ENCODE data around the gene COL4A2. TPM values are rescaled to one million over a fixed set of nuclear protein-coding genes. Genes with fewer than 3 reads are reported as not detected.

Gene COL4A2
- total and polyA plus RNA-seq, 9 donors, result 59.5 to 171 (median 136) TPM

- Histone ChIP-seq H3K36me3 (no peaks in the 10 kb centered on the region), H3K4me3 (no peak overlapping the region), H3K27ac (no peak overlapping the region), H3K9me3 (no peaks in the 10 kb centered on the region), H3K27me3 (no peaks in the 10 kb centered on the region), H3K4me1 (ENCODE audit: insufficient read depth) (peaks cover 5% of the 10 kb centered on the region)
- TF ChIP-seq POLR2A (IDR thresholded peaks at IDR 0.05), result no peak
- TF ChIP-seq EP300 (IDR thresholded peaks at IDR 0.05), result no peak
- no peak for TF ChIP-seq CTCF (IDR thresholded peaks at IDR 0.05)
- intact Hi-C loops (cut with DNase I), result no loop called here
- DNase-seq, result no peak
- WGBS, 3 donors, result 90 to 96% (median 95%) methylated on average over 23 of the region's 23 CpGs
These were observed 250.7 kb downstream of the COL4A2 start for GRCh38 chr13:110557610-110558305.

GRCh38 chr13:110559429-110559943 lies 252.4 kb downstream of the COL4A2 start:
- Histone ChIP-seq H3K4me3 (peak overlapping the region; percentile 1), H3K4me1 (ENCODE audit: insufficient read depth) (peaks cover 6% of the 10 kb centered on the region), H3K36me3 (no peaks in the 10 kb centered on the region), H3K27me3 (no peaks in the 10 kb centered on the region), H3K27ac (peak overlapping the region; percentile 15 to 95), H3K9me3 (no peaks in the 10 kb centered on the region)
- WGBS, 3 donors, result 7 to 33% (median 10%) methylated on average over 8 to 15 of the region's 15 CpGs
- intact Hi-C loops (cut with DNase I), result no loop called here
- peak; percentile 48 to 67 (median 57) for DNase-seq
- TF ChIP-seq POLR2A (IDR thresholded peaks at IDR 0.05) (no peak), EP300 (IDR thresholded peaks at IDR 0.05) (no peak), CTCF (IDR thresholded peaks at IDR 0.05) (no peak)

- peak overlapping the region in 1 of 2 donors; percentile 95 for H3K27ac ChIP-seq
- no peaks in the 10 kb centered on the region for H3K27me3 ChIP-seq
- peaks cover 6% of the 10 kb centered on the region for H3K4me1 ChIP-seq (ENCODE audit: insufficient read depth)
- TF ChIP-seq POLR2A (IDR thresholded peaks at IDR 0.05), result no peak
- H3K9me3 ChIP-seq, result no peaks in the 10 kb centered on the region
- intact Hi-C loops (cut with DNase I), result no loop called here
- WGBS, 3 donors, result 10 to 27% (median 10%) methylated on average over 6 of the region's 6 CpGs
- H3K4me3 ChIP-seq, result peak overlapping the region; percentile 72
- H3K36me3 ChIP-seq, result no peaks in the 10 kb centered on the region
- DNase-seq, result no peak
These were observed 252.9 kb downstream of the COL4A2 start for GRCh38 chr13:110559986-110560385.

- no peaks in the 10 kb centered on the region for H3K27me3 ChIP-seq
- no peaks in the 10 kb centered on the region for H3K9me3 ChIP-seq
- H3K4me1 ChIP-seq (ENCODE audit: insufficient read depth), result peaks cover 6% of the 10 kb centered on the region
- peak overlapping the region; percentile 66 to 95 for H3K27ac ChIP-seq
- intact Hi-C loops (cut with DNase I), result no loop called here
- peak in 1 of 5 donors; percentile 42 for DNase-seq
- TF ChIP-seq CTCF (IDR thresholded peaks at IDR 0.05), result no peak
- TF ChIP-seq EP300 (IDR thresholded peaks at IDR 0.05), result no peak
- no peak for TF ChIP-seq POLR2A (IDR thresholded peaks at IDR 0.05)
- no peaks in the 10 kb centered on the region for H3K36me3 ChIP-seq
- WGBS, 3 donors, result 1 to 4% (median 1%) methylated on average over 21 to 29 of the region's 29 CpGs
- H3K4me3 ChIP-seq, result peak overlapping the region; percentile 72
These were observed 253.7 kb downstream of the COL4A2 start for GRCh38 chr13:110560601-110561343.

All from ovary (tissue), 9 donors.